Measurements from ENCODE around the gene DPEP2NB.
"Not testable (repeated sequence)": the region's sequence is repeated elsewhere in the genome, so short reads cannot be mapped to it uniquely, and the experiment has no call there.

The DPEP2NB gene, protein sequence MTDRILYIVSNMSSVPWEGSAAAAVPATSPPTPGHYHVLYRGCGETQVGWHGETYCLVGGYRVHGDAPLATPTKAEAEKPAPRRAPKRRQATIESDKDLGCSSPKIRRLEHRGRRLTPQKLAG

DNA sequence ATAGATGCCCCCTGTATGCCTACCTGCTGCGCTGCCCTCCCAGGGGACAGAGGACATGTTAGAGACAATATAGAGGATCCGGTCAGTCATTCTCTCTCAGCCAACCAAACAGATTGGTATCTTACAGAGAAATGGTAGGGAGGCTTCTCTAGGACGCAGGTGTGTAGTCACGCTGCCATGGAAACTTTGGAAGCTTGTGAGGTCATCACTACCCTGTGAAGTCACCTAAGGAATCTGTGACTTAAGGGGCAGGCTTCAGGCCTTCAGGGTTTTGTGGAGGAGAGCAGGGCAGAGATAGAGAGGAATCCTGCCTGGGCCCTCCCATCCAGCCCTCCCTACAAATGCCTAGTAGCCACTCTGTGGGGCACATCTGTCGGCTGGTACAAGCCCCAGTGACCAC is at the start of gene DPEP2NB:
Gene DPEP2NB (minus strand): TSS at position 231 of the 400 bp plus-strand sequence. CDS start 141 bp downstream, at position 90.
- DNase-seq = no peak

DNA sequence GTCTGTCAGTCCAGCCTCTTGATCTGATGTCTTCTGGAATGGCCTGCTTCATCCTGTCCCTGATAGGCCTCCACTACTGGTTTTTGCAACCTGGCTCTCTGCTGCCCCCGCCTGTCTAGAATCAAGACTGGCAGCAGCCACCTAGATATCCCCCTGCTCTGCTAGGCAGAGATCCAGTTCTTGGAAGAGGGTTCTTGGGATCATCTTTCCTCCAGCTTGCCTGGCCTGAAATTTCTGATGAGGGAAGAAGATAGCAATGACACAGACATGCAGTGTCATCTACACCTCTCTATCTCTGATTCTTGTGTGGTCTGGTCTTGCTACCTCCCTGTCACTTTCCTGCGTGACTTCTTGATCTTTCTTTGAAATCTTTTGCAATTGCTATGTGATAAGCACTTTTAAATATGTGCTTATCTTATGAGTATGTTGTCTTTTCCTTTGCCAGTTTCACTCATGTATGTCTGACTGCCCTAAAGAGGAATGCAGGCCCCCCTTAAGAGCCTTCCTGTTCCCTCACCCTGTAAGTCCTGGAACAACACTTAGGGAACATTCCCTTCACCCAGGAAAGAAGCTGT is 49.2 kb upstream of the DPEP2NB start:
- peak; percentile 40 for DNase-seq

DNA sequence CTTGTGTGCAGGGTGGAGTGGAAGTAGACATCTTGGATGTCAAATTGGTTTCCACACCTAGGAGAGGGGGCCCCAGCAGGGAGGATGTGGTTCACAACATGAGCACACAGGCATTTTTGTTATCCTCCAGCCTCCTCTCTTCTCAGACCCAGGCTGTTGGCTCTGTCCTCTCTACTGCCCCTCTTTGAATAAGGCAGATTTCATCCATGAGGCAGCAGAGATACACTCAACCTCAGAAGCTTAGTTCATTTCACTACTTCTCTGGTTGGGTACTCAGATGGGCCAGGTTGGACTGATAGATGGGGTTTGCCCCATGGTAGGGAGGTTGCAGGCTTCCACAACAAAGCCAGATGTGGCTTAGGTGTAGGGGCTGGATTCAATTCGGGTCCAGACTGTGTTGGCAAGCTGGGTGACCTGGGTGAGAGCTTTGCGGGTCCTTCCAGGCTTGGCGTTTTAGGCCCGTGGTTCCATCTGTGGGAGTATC is 47.2 kb upstream of the DPEP2NB start:
- no peak for DNase-seq

DNA sequence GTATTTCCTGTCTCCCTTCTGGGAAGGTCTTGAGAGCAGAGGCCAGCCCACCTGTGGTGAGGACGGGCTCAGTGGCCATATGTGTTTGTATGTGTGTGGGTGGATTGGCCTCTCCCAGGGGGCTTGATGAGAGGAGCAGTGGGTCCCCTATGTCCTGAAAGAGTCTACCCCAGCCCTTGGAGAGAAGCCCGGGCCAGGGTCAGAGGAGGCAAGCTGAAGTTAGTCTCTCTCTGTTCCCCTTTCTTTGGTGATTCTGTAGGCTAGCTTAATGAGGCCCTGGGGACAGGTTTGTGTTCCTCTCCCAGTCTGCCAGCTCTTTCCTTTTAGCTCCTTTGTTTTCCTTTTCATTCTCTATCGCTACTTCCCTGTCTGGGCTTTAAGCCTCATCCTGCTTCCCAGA is 45.7 kb upstream of the DPEP2NB start:
- DNase-seq = no peak

DNA sequence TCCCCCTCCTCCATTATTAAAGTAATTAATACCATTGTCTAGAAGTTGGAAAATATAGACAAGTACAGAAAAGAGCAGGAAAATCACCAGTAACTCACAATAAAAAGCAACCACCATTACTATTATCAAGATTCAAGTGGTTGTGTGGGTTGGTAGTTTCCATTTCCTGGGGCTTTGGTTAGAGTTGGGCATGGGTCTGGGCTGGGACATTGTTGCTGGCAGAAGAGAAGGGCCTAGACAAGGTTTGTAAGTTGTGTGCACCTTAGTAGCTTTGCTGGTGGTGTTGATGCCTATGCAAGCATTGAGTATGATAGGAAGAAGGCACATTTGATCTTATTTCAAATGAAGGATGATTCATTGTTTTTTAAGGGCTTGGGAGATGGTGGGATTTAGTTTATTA is 44.1 kb upstream of the DPEP2NB start:
- DNase-seq = no peak

DNA sequence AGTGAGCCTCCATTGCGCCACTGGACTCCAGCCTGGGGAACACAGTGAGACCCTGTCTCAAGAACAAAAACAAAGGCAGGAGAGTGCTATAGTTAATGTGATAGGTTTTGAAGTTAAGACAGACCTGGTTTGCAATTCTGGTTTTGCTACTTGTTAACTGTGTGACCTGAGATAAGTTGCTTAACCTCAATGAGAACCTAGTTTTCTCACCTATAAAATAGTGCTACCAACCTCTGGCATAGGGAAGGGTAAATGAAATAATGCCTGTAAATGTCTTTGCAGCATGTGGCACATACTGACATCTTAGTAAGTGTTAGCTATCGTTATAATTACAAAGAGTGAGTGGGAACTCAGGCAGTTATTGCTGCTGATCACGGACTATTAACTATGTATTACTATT is 39.7 kb upstream of the DPEP2NB start:
- DNase-seq = no peak

DNA sequence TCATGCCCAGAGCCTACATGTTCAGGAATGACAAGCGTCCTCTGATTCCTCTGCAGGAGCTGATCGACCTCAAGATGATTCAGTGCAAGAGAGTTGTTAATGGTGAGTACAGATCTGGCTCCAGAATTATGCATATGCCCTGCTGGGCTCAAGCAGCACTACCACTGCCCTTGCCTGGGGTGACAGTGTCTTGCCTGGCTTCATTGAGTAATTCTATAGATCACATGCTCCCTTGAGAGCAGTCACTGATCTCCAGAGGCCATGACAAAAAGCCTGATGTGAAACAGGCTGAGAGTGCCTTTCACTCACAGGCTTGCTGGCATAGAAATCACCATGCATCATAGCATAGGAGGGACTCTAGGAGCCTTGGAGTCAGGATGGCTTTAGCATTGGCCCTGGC is 33.7 kb upstream of the DPEP2NB start:
- no peak for DNase-seq

DNA sequence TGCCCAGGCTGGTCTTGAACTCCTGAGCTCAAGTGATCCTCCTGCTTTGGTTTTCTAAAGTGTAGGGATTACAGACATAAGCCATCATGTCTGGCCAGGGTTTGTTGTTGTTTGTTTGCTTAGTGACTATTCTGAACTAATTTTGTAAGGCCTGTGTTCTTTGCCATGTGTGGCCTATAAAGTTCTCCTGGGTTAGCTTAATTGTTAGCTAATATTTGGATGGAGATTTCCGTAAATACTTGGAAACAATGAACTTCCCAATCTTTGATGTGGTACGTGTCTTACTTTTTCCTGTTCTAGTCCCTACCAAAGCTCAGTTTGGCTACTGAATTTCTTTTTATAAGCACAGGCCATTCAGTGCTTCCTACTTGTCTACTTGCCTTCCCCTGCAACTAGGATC is 32.3 kb upstream of the DPEP2NB start:
- DNase-seq = no peak

DNA sequence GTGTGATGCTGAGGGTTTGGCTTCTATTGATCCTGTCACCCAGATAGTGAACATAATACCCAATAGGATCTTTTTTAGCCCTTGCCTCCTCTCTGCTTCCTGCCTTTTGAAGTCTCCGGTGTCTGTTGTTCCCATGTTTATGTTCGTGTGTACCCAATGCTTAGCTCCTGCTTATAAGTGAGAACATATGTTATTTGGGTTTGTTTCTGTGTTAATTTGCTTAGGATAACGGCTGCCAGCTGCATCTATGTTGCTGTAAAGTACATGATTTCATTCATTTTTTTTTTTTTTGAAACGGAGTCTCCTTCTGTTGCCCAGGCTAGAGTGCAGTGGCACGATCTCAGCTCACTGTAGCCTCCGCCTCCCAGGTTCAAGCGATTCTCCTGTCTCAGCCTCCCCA is 30.4 kb upstream of the DPEP2NB start:
- no peak for DNase-seq

DNA sequence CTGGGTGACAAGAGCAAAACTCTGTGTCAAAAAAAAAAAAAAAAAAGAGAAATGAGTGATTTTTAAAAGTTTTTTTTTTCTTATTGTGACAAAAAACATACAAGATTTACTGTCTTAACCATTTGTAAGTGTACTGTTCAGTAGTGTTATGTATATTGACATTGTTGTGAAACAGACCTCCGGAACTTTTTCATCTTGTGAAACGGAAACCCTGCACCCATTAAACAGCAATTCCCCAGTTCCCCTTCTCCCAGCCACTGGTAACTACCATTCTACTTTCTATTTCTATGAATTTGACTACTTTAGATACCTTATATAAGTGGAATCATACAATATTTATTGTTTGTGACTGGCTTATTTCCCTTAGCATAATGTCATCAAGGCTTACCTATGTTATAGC is 26.1 kb upstream of the DPEP2NB start:
- no peak for DNase-seq

DNA sequence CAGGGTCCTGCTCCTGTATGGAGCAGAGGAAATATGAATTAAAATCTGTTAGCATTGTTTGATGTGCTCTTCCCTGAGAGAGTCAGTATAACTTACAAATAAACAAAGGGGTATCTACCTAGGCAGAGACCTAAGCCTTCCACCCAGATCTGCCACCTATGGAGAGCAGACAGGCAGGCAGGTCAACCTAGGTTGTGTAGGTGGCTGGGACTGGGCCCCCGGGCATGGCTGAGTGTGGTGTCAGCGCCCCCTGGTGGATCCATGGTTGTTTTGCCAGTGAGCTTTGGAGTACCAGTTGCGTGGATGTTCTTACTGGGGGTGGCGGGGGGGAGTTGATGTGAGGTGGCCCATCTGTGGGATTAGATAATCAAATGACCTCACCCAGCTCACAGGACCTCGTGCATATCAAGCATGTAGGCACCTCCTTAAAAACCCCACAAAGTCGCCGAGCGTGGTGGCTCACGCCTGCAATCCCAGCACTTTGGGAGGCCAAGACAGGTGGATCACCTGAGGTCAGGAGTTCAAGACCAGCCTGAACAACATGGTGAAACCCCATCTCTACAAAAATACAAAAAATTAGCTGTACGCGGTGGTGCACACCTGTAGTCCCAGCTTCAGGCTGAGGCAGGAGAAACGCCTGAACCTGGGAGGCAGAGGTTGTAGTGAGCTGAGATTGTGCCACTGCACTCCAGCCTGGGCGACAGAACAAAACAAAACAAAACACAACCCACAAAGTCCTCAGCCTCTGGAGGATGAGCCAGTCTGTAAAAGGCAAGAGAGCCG is 25.0 kb upstream of the DPEP2NB start:
- DNase-seq = peak; percentile 61

DNA sequence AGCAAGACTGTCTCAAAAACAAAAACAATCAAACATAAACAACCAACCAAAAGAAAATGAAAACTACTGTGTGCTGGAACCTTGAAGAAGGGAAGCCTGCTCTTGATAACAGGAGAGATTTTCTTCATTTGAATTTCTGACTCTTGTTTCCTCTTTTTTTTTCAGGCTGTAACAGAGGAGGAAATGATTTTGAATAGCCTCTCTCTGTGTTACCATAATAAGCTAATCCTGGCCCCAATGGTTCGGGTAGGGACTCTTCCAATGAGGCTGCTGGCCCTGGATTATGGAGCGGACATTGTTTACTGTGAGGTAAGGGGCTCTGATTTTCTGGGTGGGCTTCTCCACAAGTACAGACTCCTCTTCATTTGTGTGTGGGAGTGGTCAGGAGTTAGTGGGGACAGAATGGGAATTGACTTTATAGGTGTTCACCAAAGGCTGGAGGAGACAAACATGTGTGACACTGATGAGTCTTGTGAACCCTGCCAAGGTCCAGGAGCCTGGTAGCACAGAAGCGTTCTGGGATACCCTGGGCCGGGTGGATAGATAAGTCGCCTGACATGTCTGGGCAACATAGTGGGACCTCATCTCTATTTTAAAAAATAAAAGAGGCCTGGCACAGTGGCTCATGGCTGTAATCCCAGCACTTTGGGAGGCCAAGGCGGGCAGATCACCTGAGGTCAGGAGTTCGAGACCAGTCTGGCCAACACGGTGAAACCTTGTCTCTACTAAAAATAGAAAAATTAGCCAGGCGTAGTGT is 22.3 kb upstream of the DPEP2NB start:
- DNase-seq = no peak

DNA sequence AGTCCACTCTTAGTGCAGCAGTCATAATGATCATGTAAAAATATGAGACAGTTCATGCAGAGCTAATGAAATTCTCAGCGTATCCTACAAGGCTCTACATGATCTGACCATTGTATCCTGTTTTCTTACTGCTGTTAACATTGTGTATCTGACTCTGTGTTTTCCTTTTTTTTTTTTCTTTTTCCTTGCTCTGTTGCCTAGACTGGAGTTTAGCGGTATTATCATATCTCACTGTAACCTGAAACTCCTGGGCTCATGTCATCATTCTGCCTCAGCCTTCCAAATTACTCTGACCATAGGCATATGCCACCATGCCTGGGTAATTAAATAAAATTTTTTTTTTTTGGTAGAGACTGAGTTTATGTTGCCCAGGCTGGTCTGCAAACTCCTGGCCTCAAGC is 19.5 kb upstream of the DPEP2NB start:
- no peak for DNase-seq

DNA sequence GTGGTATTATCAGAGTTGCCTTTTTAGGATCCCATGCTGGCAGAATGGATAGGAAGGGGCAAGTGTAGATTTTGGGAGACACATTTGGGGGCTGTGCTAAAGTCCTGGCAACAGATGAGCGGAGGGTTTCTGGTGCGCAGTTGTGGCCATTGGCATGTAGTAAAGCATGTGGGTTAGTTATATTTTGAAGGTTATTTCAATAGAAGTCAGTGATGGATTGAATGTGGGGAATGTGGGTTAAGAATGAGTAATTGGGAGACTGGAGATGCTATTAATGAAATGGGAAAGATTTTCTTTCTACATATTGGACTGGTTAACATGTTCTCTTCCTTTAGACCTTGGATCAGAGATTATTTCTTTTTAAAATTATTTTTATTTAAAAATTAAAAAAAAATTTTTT is 17.4 kb upstream of the DPEP2NB start:
- no peak for DNase-seq

DNA sequence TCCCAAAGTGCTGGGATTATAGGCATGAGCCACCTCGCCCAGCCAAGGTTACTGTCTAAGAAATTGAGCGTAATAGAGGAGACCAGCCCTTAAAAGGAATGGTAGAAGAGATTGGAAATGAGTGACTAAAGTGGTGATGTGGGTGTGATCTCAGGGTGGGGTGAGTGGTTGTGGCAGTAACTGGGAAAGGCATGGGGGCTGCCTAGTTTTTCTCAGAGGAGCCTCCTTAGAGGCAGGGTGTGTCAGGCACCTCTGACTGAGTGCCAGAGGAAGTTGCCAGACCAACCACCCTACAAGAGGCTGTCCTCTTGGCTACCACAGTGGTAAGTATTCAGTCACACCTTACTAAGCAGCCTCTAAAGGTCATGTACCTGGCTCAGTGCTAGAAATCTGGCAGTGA is 16.2 kb upstream of the DPEP2NB start:
- DNase-seq = no peak

DNA sequence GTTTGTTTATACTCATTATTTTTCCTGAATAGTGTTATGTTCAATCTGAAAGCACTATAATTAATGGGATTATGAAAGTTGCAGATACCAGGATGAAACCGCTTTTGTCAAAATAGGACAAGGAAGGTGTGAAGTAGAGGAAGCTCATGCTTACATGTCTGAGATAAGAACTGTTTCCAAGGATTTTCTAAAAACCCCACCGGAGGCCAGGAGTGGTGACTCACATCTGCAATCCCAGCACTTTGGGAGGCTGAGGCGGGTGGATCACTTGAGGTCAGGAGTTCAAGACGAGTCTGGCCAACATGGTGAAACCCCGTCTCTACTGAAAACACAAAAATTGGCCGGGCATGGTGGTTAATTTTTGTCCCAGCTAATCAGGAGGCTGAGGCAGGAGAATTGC is 14.4 kb upstream of the DPEP2NB start:
- DNase-seq = not testable (repeated sequence)

DNA sequence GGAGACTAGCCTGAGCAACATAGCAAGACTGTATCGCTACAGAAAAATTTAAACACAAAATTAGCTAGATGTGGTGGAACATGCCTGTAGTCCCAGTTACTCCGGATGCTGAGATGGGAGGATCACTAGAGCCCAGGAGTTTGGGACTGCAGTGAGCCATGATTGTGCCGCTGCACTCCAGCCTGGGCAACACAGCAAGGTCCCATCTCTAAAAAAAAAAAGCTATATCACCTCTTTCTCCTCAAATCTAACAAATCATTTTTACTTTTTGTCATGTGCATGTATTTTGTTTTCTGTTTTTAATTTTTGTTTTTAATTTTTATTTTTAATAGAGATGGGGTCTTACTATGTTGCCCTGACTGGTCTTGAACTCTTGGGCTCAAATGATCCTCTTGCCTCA is 13.3 kb upstream of the DPEP2NB start:
- DNase-seq = no peak

DNA sequence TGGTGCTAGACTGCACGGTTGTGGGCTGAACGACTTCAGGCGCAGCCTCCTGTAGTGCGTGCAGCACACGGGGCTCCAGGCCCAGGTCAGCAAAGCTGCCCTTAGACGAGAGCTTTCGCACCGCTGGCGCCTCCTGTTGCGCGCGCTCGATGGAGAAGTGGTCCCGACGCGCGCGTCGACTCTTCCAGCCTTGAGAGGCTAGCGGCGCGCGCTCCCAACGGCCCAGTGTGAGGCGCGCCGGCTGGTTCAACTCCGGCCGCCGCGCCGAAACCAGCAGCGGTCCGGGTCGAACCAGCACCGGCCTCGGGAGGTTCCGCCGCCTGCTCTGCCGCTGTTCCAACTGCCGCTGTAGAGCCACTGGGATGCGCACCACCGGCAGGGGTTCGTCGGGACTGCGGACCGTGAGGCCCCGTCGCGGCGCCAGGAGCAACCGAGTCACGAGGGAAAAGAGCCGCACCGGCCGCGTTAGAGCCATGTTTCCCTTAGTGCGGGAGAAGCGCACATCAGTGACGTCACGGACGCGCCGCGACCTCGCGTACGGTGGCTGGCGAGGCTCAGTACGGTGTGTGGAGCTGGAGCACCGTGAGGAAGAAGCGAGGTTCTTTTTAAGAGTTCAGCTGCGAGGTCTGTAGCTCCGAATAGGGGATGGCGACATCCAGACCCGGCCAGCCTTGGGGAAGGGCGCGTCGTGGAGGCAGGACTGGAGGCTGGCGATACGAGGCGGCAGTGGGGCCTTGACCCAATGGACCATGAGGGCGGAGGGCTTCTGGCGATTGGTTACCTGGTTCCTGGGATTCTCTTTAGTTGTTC is 7.2 kb upstream of the DPEP2NB start, which contains the start of the genes DDX28 and DUS2:
Gene DDX28 (minus strand): TSS at position 505 of the 810 bp plus-strand sequence. CDS start 30 bp downstream, at position 475.
Gene DUS2 (plus strand): TSS at position 557 of the 810 bp plus-strand sequence. CDS start 14,740 bp downstream, outside the sequence.
- peak; percentile 87 for DNase-seq

DNA sequence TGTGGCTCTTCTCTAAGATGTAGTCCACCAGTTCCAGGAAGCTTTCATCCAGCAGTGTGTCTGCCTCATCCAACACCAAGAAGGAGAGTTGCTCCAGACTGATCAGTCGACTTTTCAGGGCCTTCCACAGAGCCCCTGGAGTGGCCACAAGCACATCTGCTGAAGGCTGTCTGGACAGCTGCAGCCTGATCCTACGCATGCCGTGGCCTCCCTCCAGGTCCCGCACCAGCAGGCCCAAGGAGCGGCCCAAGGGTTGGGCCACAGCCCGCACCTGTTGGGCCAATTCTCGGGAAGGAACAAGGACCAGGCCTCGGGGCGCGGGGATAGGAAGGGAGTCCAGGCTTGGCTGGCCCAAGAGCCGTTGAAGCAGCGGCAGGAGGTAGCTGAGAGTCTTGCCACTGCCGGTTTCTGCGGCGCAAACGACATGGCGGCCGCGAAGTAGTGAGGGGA is 6.6 kb upstream of the DPEP2NB start:
- no peak for DNase-seq

DNA sequence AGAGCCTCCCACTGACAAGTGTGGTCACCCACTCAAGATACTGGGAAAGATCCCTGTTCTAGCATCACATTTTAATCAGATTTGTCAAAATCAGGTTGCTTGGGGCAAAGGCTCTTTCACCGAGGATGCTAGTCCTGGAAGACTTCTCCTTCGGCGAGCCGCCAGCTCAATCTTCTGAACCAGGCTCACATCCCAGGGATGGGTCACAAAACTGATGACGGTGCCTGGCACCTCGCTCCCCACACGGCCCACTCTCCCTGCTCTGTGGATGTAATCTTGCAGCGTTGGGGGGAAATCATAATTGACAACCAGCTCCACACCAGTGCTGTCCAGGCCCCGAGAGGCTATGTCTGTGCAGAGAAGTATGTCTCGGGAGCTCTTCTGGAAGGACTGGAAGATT is 5.8 kb upstream of the DPEP2NB start:
- DNase-seq = no peak

DNA sequence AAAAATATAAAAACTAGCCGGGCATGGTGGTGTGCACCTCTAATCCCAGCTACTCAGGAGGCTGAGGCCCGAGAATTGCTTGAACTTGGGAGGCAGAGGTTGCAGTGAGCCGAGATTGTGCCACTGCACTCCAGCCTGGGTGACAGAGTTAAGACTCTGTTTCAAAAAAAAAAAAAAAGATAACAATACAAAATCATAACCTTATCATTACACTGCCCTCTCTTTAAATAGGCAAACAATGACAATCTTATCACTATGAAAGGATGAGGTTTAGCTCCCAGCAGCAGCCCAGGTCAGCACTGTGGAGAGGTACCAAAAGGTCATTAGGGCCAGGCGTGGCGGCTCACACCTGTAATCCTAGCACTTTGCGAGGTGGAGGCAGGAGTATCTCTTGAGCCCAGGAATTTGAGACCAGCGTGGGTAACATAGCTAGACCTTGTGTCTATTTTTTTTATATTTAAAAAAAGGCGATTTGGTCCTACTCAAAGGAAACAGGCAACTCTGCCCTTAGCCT is 3.5 kb upstream of the DPEP2NB start:
- no peak for DNase-seq

DNA sequence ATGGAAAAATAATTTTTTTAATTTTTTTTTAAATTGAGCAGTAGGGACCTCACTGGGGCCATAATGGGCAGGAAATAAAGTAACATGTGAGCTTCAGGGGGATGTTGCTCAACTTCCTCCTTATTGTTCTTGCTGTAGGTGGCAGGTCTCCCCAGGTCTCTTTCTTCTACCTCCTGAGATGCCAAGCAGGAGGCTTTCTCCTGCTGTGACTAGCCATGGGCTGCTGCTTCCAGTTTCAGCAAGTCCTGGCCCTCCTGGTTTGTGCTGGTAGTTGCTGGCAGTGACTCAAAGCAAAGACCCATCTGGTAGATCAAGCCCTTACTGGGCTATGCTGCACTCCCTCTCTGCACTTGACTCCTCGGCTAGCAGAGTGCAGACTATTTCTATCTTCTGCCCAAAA is 2.3 kb downstream of the DPEP2NB start:
- DNase-seq = no peak

All from NCI-H2107 (cell line).